Measurements from ENCODE around the gene APBA1. TPM values are rescaled to one million over a fixed set of nuclear protein-coding genes. Genes with fewer than 3 reads are reported as not detected.

Gene APBA1
- total RNA-seq, 4 donors from 2014 or later: 3.6 to 11.7 (median 8.0) TPM

GRCh38 chr9:69502671-69503301 lies 169.4 kb downstream of the APBA1 start:
- TF ChIP-seq CTCF (IDR thresholded peaks at IDR 0.05) (no peak), POLR2A (IDR thresholded peaks at IDR 0.05) (no peak)
- Histone ChIP-seq H3K27me3 (no peaks in the 10 kb centered on the region), H3K27ac (no peak overlapping the region), H3K4me3 (no peak overlapping the region), H3K9me3 (no peaks in the 10 kb centered on the region), H3K4me1 (no peaks in the 10 kb centered on the region), H3K36me3 (no peaks in the 10 kb centered on the region)
- intact Hi-C loops (cut with DNase I; ENCODE audit: low total_unique reads): no loop called here
- DNase-seq: no peak

- H3K9me3 ChIP-seq: no peaks in the 10 kb centered on the region
- no peak overlapping the region for H3K4me3 ChIP-seq
- H3K4me1 ChIP-seq: no peaks in the 10 kb centered on the region
- no peak overlapping the region for H3K27ac ChIP-seq
- TF ChIP-seq CTCF (IDR thresholded peaks at IDR 0.05) (no peak), POLR2A (IDR thresholded peaks at IDR 0.05) (no peak)
- H3K27me3 ChIP-seq: no peaks in the 10 kb centered on the region
- no peaks in the 10 kb centered on the region for H3K36me3 ChIP-seq
- DNase-seq: no peak
- intact Hi-C loops (cut with DNase I; ENCODE audit: low total_unique reads): no loop called here
Measured at GRCh38 chr9:69500896-69501295, 171.3 kb downstream of the APBA1 start.

GRCh38 chr9:69499959-69500358 lies 172.2 kb downstream of the APBA1 start:
- Histone ChIP-seq H3K36me3 (no peaks in the 10 kb centered on the region), H3K4me3 (no peak overlapping the region), H3K27ac (no peak overlapping the region), H3K4me1 (no peaks in the 10 kb centered on the region), H3K27me3 (no peaks in the 10 kb centered on the region), H3K9me3 (no peaks in the 10 kb centered on the region)
- no peak for DNase-seq
- intact Hi-C loops (cut with DNase I; ENCODE audit: low total_unique reads): no loop called here
- no peak for TF ChIP-seq POLR2A (IDR thresholded peaks at IDR 0.05)
- no peak for TF ChIP-seq CTCF (IDR thresholded peaks at IDR 0.05)

GRCh38 chr9:69499407-69499806 lies 172.8 kb downstream of the APBA1 start:
- no peak overlapping the region for H3K27ac ChIP-seq
- intact Hi-C loops (cut with DNase I; ENCODE audit: low total_unique reads): no loop called here

GRCh38 chr9:69498470-69498869 lies 173.7 kb downstream of the APBA1 start:
- Histone ChIP-seq H3K4me3 (no peak overlapping the region), H3K4me1 (no peaks in the 10 kb centered on the region), H3K27ac (no peak overlapping the region), H3K27me3 (no peaks in the 10 kb centered on the region), H3K9me3 (no peaks in the 10 kb centered on the region), H3K36me3 (no peaks in the 10 kb centered on the region)
- DNase-seq: no peak
- TF ChIP-seq POLR2A (IDR thresholded peaks at IDR 0.05) (no peak), CTCF (IDR thresholded peaks at IDR 0.05) (no peak)
- intact Hi-C loops (cut with DNase I; ENCODE audit: low total_unique reads): no loop called here

More at GRCh38 chr9:69499407-69499806, 172.8 kb downstream of the APBA1 start:
- Histone ChIP-seq H3K9me3 (no peaks in the 10 kb centered on the region), H3K4me1 (no peaks in the 10 kb centered on the region), H3K36me3 (no peaks in the 10 kb centered on the region), H3K4me3 (no peak overlapping the region), H3K27me3 (no peaks in the 10 kb centered on the region)
- TF ChIP-seq CTCF (IDR thresholded peaks at IDR 0.05): no peak
- no peak for TF ChIP-seq POLR2A (IDR thresholded peaks at IDR 0.05)
- DNase-seq: no peak
